ENCODE results near the gene PTGES2. TPM values are rescaled to one million over a fixed set of nuclear protein-coding genes. Genes with fewer than 3 reads are reported as not detected.

The PTGES2 gene
- total and polyA plus RNA-seq, 2 of the 13 experiments (the other 11 are each of a cell fraction or from before 2014, with no cell fraction given) = 63.7 to 79.8 TPM

DNA sequence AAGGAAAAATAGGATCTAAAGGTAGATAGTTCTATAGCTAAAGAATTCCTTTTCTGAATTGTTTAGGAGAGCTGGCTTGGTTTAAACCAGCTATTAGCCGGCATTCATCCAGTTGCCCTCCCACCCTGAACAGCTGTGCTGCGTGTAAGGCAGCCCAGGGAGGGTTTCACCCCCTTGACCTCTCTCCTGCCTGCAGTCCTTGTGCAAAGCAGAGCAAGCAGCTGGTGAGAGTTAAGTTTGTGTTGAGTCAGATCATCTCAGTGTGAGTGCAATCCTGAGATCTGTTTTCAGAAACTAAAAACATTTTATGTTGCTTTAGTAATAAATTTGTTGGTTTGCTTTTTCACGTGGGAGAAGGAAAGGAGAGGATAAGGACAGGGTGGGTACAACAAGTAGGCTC, 46.5 kb downstream of the PTGES2 start:
- ChIA-PET POLR2A (interaction anchor here (1.1 to 1.4 kb wide), 2 partner anchors 17 to 23 kb away, joined by 3 to 5 read pairs; no protein-coding TSS in a partner anchor), CTCF (ENCODE audit: low intra/inter-chr PET ratio, low total read pairs) (no interaction called here)
- Histone ChIP-seq H2AFZ (ENCODE audit: low read length) (no peak overlapping the region), H3K27ac (ENCODE audit: extremely low read length, insufficient read depth, low read length) (peak overlapping the region; percentile 3), H3K4me2 (ENCODE audit: low read depth, low read length) (no peak overlapping the region), H3K9ac (ENCODE audit: insufficient read depth, low read depth, low read length) (no peak overlapping the region), H3K79me2 (ENCODE audit: insufficient read depth, low read length) (peaks cover 5% of the 10 kb centered on the region), H3K27me3 (ENCODE audit: control insufficient read depth in 1 of 2, insufficient read depth in 2 of 2, low read length in 2 of 2) (no peaks in the 10 kb centered on the region), H3K4me1 (ENCODE audit: insufficient read depth, low read length) (peaks cover 45% of the 10 kb centered on the region), H3K4me3 (replicated peaks in 1 of 3; ENCODE audit: insufficient read depth in 1 of 3, low read depth in 2 of 3, low read length in 3 of 3) (no peak overlapping the region), H4K20me1 (ENCODE audit: insufficient read depth, low read length) (no peaks in the 10 kb centered on the region), H3K9me3 (ENCODE audit: low read length) (no peaks in the 10 kb centered on the region), H3K36me3 (replicated peaks in 1 of 2; ENCODE audit: control insufficient read depth in 1 of 2, insufficient read depth in 2 of 2, low read length in 2 of 2) (peaks cover 2 to 3% of the 10 kb centered on the region in 2 experiments; a peak in 2 of 5 replicates)
- 30% methylated on average over 3 of the region's 3 CpGs for WGBS (ENCODE audit: low lambda C conversion rate)
- intact Hi-C loops (cut with micrococcal nuclease; ENCODE audit: unreplicated experiment) = no loop called here
- DNase-seq (ENCODE audit: low spot score) (no peak), FAIRE-seq (peak; percentile 85), ATAC-seq (peak; percentile 77)
- BruUV-seq (replicated peaks) = no TSS peak
- in situ Hi-C loops (cut with HindIII; ENCODE audit: extremely low pct_ligation_motif_present, low pct_unique_long_range_greater_than_20kb) = no loop called here
- TF ChIP-seq MED8 (CRISPR knock-in tag; IDR thresholded peaks at IDR 0.05; ENCODE audit: insufficient replicate concordance) (no peak), KMT2A (CRISPR knock-in tag; IDR thresholded peaks at IDR 0.05) (no peak), KLF13 (CRISPR knock-in tag; IDR thresholded peaks at IDR 0.05) (no peak), ZSCAN21 (CRISPR knock-in tag; IDR thresholded peaks at IDR 0.05; ENCODE audit: borderline replicate concordance) (no peak), ZNF75D (CRISPR knock-in tag; IDR thresholded peaks at IDR 0.05; ENCODE audit: borderline replicate concordance) (no peak), FOXP1 (IDR thresholded peaks at IDR 0.05) (no peak), FOXP1 (CRISPR knock-in tag; IDR thresholded peaks at IDR 0.05) (no peak), SOX6 (IDR thresholded peaks at IDR 0.05) (no peak), SOX6 (CRISPR knock-in tag; IDR thresholded peaks at IDR 0.05) (no peak)
- TF ChIP-seq, protein P1, sequence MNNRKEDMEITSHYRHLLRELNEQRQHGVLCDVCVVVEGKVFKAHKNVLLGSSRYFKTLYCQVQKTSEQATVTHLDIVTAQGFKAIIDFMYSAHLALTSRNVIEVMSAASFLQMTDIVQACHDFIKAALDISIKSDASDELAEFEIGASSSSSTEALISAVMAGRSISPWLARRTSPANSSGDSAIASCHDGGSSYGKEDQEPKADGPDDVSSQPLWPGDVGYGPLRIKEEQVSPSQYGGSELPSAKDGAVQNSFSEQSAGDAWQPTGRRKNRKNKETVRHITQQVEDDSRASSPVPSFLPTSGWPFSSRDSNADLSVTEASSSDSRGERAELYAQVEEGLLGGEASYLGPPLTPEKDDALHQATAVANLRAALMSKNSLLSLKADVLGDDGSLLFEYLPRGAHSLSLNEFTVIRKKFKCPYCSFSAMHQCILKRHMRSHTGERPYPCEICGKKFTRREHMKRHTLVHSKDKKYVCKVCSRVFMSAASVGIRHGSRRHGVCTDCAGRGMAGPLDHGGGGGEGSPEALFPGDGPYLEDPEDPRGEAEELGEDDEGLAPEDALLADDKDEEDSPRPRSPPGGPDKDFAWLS (CRISPR knock-in tag; IDR thresholded peaks at IDR 0.05; ENCODE audit: borderline replicate concordance) = no peak
- TF ChIP-seq, protein P2, sequence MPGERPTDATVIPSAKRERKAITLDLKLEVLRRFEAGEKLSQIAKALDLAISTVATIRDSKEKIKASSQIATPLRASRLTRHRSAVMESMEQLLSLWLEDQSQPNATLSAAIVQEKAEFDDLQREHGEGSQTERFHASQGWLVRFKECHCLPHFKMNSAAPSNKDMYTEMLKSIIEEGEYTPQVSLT (CRISPR knock-in tag; IDR thresholded peaks at IDR 0.05; ENCODE audit: borderline replicate concordance, low read depth) = no peak
- TF ChIP-seq, protein P3, sequence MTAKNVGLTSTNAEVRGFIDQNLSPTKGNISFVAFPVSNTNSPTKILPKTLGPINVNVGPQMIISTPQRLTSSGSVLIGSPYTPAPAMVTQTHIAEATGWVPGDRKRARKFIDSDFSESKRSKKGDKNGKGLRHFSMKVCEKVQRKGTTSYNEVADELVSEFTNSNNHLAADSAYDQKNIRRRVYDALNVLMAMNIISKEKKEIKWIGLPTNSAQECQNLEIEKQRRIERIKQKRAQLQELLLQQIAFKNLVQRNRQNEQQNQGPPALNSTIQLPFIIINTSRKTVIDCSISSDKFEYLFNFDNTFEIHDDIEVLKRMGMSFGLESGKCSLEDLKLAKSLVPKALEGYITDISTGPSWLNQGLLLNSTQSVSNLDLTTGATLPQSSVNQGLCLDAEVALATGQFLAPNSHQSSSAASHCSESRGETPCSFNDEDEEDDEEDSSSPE (CRISPR knock-in tag; IDR thresholded peaks at IDR 0.05) = no peak
- TF ChIP-seq, protein P4, sequence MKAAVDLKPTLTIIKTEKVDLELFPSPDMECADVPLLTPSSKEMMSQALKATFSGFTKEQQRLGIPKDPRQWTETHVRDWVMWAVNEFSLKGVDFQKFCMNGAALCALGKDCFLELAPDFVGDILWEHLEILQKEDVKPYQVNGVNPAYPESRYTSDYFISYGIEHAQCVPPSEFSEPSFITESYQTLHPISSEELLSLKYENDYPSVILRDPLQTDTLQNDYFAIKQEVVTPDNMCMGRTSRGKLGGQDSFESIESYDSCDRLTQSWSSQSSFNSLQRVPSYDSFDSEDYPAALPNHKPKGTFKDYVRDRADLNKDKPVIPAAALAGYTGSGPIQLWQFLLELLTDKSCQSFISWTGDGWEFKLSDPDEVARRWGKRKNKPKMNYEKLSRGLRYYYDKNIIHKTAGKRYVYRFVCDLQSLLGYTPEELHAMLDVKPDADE (CRISPR knock-in tag; IDR thresholded peaks at IDR 0.05) = no peak
- TF ChIP-seq, protein P5, sequence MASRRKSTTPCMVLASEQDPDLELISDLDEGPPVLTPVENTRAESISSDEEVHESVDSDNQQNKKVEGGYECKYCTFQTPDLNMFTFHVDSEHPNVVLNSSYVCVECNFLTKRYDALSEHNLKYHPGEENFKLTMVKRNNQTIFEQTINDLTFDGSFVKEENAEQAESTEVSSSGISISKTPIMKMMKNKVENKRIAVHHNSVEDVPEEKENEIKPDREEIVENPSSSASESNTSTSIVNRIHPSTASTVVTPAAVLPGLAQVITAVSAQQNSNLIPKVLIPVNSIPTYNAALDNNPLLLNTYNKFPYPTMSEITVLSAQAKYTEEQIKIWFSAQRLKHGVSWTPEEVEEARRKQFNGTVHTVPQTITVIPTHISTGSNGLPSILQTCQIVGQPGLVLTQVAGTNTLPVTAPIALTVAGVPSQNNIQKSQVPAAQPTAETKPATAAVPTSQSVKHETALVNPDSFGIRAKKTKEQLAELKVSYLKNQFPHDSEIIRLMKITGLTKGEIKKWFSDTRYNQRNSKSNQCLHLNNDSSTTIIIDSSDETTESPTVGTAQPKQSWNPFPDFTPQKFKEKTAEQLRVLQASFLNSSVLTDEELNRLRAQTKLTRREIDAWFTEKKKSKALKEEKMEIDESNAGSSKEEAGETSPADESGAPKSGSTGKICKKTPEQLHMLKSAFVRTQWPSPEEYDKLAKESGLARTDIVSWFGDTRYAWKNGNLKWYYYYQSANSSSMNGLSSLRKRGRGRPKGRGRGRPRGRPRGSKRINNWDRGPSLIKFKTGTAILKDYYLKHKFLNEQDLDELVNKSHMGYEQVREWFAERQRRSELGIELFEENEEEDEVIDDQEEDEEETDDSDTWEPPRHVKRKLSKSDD (CRISPR knock-in tag; IDR thresholded peaks at IDR 0.05; ENCODE audit: low read depth) = no peak
- TF ChIP-seq, protein P6, sequence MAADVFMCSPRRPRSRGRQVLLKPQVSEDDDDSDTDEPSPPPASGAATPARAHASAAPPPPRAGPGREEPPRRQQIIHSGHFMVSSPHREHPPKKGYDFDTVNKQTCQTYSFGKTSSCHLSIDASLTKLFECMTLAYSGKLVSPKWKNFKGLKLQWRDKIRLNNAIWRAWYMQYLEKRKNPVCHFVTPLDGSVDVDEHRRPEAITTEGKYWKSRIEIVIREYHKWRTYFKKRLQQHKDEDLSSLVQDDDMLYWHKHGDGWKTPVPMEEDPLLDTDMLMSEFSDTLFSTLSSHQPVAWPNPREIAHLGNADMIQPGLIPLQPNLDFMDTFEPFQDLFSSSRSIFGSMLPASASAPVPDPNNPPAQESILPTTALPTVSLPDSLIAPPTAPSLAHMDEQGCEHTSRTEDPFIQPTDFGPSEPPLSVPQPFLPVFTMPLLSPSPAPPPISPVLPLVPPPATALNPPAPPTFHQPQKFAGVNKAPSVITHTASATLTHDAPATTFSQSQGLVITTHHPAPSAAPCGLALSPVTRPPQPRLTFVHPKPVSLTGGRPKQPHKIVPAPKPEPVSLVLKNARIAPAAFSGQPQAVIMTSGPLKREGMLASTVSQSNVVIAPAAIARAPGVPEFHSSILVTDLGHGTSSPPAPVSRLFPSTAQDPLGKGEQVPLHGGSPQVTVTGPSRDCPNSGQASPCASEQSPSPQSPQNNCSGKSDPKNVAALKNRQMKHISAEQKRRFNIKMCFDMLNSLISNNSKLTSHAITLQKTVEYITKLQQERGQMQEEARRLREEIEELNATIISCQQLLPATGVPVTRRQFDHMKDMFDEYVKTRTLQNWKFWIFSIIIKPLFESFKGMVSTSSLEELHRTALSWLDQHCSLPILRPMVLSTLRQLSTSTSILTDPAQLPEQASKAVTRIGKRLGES (CRISPR knock-in tag; IDR thresholded peaks at IDR 0.05; ENCODE audit: borderline replicate concordance) = no peak
